ENCODE data around the gene SH3GL1. TPM values are rescaled to one million over a fixed set of nuclear protein-coding genes. Genes with fewer than 3 reads are reported as not detected.

Gene SH3GL1
- total and polyA plus RNA-seq, 10 of the 15 experiments (the other 5 are each of a cell fraction or from before 2014, with no cell fraction given) = 0.93 to 47.4 (median 28.4) TPM

GRCh38 chr19:4375164-4376027 is 25.0 kb downstream of the SH3GL1 start (continued):
- TF ChIP-seq NBN (IDR thresholded peaks at IDR 0.05) (peak; percentile 34; the same call in 1 of the 2 replicates), ASH2L (IDR thresholded peaks at IDR 0.05; ENCODE audit: borderline replicate concordance, low read depth) (no peak), NFIC (IDR thresholded peaks at IDR 0.05; ENCODE audit: low read depth, low read length) (no peak), CREB1 (IDR thresholded peaks at IDR 0.05; ENCODE audit: low read depth) (peak; percentile 57), NKRF (conservative IDR thresholded peaks at IDR 0.05) (no peak), POLR2AphosphoS5 (IDR thresholded peaks at IDR 0.05; ENCODE audit: low read length) (0 out of 2 replicates have a peak, but pooled peaks have one; percentile 63), RUNX3 (IDR thresholded peaks at IDR 0.05; ENCODE audit: low read length) (peak; percentile 73; the same call in 1 of the 2 replicates), JUND (IDR thresholded peaks at IDR 0.05; ENCODE audit: low read depth, low read length) (no peak), POLR2A (IDR thresholded peaks at IDR 0.05; ENCODE audit: low read depth, low read length) (peak; percentile 18; the same call in 1 of the 2 replicates), IKZF1 (conservative IDR thresholded peaks at IDR 0.05) (peak; percentile 78), ZBED1 (IDR thresholded peaks at IDR 0.05; ENCODE audit: borderline replicate concordance) (no peak), CTCF (IDR thresholded peaks at IDR 0.05 in 2 of 3, conservative IDR thresholded peaks at IDR 0.05 in 1 of 3; ENCODE audit: control insufficient read depth in 2 of 3, extremely low read depth in 1 of 3, insufficient read depth in 1 of 3, low read depth in 3 of 3, low read length in 3 of 3) (peak; percentile 58 to 69 (median 58)), RAD21 (IDR thresholded peaks at IDR 0.05; ENCODE audit: insufficient read depth, low read depth, low read length) (0 out of 2 replicates have a peak, but pooled peaks have one; percentile 27), SMC3 (IDR thresholded peaks at IDR 0.05; ENCODE audit: borderline replicate concordance, low read length) (0 out of 2 replicates have a peak, but pooled peaks have one; percentile 2), CEBPZ (IDR thresholded peaks at IDR 0.05; ENCODE audit: low read depth, low read length) (no peak), RBBP5 (conservative IDR thresholded peaks at IDR 0.05) (no peak), IKZF2 (IDR thresholded peaks at IDR 0.05) (peak; percentile 68 to 70), CEBPB (IDR thresholded peaks at IDR 0.05; ENCODE audit: borderline replicate concordance in 1 of 2, low read depth in 2 of 2, low read length in 2 of 2) (0 out of 4 replicates have a peak, but pooled peaks of 1 of the 2 experiments have one; percentile 10), WRNIP1 (IDR thresholded peaks at IDR 0.05; ENCODE audit: borderline replicate concordance, low read depth, low read length) (no peak), ZSCAN29 (IDR thresholded peaks at IDR 0.05) (no peak), SMAD1 (IDR thresholded peaks at IDR 0.05; ENCODE audit: low read depth, partially characterized antibody) (no peak), MEF2A (IDR thresholded peaks at IDR 0.05; ENCODE audit: insufficient read depth, low read depth, low read length) (no peak), ZZZ3 (IDR thresholded peaks at IDR 0.05; ENCODE audit: control insufficient read depth, insufficient read length, low read depth) (no peak)
